ENCODE results near the gene SULT4A1.
"Not testable (repeated sequence)": the region's sequence is repeated elsewhere in the genome, so short reads cannot be mapped to it uniquely, and the experiment has no call there.

The SULT4A1 gene

GRCh38 chr22:43886231-43886630, 23.9 kb upstream of the SULT4A1 start:
- DNase-seq (ENCODE audit: low read depth): no peak

GRCh38 chr22:43885786-43886185, 23.5 kb upstream of the SULT4A1 start:
- no peak for DNase-seq (ENCODE audit: low read depth)

GRCh38 chr22:43885319-43885671, 23.0 kb upstream of the SULT4A1 start:
- no peak for DNase-seq (ENCODE audit: low read depth)

- DNase-seq (ENCODE audit: low read depth): peak; percentile 9
Observed at GRCh38 chr22:43884600-43885318, 22.4 kb upstream of the SULT4A1 start.

GRCh38 chr22:43883719-43884415, 21.6 kb upstream of the SULT4A1 start:
- no peak for DNase-seq (ENCODE audit: low read depth)

- DNase-seq (ENCODE audit: low read depth): peak; percentile 15
Observed at GRCh38 chr22:43883012-43883661, 20.8 kb upstream of the SULT4A1 start.

- DNase-seq (ENCODE audit: low read depth): no peak
Observed at GRCh38 chr22:43882122-43882767, 19.9 kb upstream of the SULT4A1 start.

- no peak for DNase-seq (ENCODE audit: low read depth)
Observed at GRCh38 chr22:43881091-43882061, 19.1 kb upstream of the SULT4A1 start.

GRCh38 chr22:43880541-43880991, 18.3 kb upstream of the SULT4A1 start:
- no peak for DNase-seq (ENCODE audit: low read depth)

- DNase-seq (ENCODE audit: low read depth): no peak
Observed at GRCh38 chr22:43879901-43880540, 17.7 kb upstream of the SULT4A1 start.

GRCh38 chr22:43878831-43879550, 16.7 kb upstream of the SULT4A1 start:
- no peak for DNase-seq (ENCODE audit: low read depth)

GRCh38 chr22:43878079-43878795, 15.9 kb upstream of the SULT4A1 start:
- no peak for DNase-seq (ENCODE audit: low read depth)

GRCh38 chr22:43876866-43877509, 14.7 kb upstream of the SULT4A1 start:
- no peak for DNase-seq (ENCODE audit: low read depth)

GRCh38 chr22:43869799-43870198, 7.5 kb upstream of the SULT4A1 start:
- DNase-seq (ENCODE audit: low read depth): no peak

- not testable (repeated sequence) for DNase-seq (ENCODE audit: low read depth)
Observed at GRCh38 chr22:43869001-43869400, 6.7 kb upstream of the SULT4A1 start.

- no peak for DNase-seq (ENCODE audit: low read depth)
Observed at GRCh38 chr22:43867839-43868635, 5.7 kb upstream of the SULT4A1 start.

- no peak for DNase-seq (ENCODE audit: low read depth)
Observed at GRCh38 chr22:43862882-43863202, 529 bp upstream of the SULT4A1 start.

GRCh38 chr22:43861529-43861928, 784 bp downstream of the SULT4A1 start:
- no peak for DNase-seq (ENCODE audit: low read depth)

All from activated T-helper 1 cell treated with Interleukin-2 at 50 U/mL for 16 hours (primary cell).